Activated naive CD8-positive, alpha-beta T cell treated with anti-CD3 and anti-CD28 coated beads for 36 hours (primary cell): ENCODE results near the gene DENND4A. TPM values are rescaled to one million over a fixed set of nuclear protein-coding genes. Genes with fewer than 3 reads are reported as not detected.

Experiments used
- DNase-seq: peaks from one replicate; pipeline ENCODE4 v3.0.0; 2021
- H3K27ac Mint-ChIP-seq: one replicate; pipeline ENCODE4 v1.8.0; 2022; ENCODE audit warnings: mild to moderate bottlenecking, moderate library complexity, mixed read lengths
- H3K27me3 Mint-ChIP-seq: one replicate; pipeline ENCODE4 v1.8.0; 2022; ENCODE audit warnings: mild to moderate bottlenecking, mixed read lengths
- H3K36me3 Mint-ChIP-seq: one replicate; pipeline ENCODE4 v1.8.0; 2021; ENCODE audit warnings: mild to moderate bottlenecking, mixed read lengths
- H3K4me1 Mint-ChIP-seq: one replicate; pipeline ENCODE4 v1.8.0; 2021; ENCODE audit warnings: mixed read lengths
- H3K4me3 Mint-ChIP-seq: one replicate; pipeline ENCODE4 v1.8.0; 2022; ENCODE audit warnings: mild to moderate bottlenecking, moderate library complexity, mixed read lengths
- H3K9me3 Mint-ChIP-seq: one replicate; pipeline ENCODE4 v1.8.0; 2022; ENCODE audit warnings: mixed read lengths
- total RNA-seq, 2 experiments: library from RNA; stranded (reverse); gene quantifications; one replicate each; pipeline ENCODE4 v1.2.3, GENCODE V29; 2021

The DENND4A gene
- total RNA-seq, 2 experiments from 2014 or later = 47.6 to 52.2 TPM

GRCh38 chr15:65659502-65660052 lies 132.5 kb downstream of the DENND4A start:
- no peak overlapping the region for H3K4me3 Mint-ChIP-seq
- peaks cover 2% of the 10 kb centered on the region for H3K36me3 Mint-ChIP-seq
- no peaks in the 10 kb centered on the region for H3K4me1 Mint-ChIP-seq
- H3K27ac Mint-ChIP-seq = no peak overlapping the region
- no peak for DNase-seq
- H3K27me3 Mint-ChIP-seq = no peaks in the 10 kb centered on the region
- H3K9me3 Mint-ChIP-seq = no peaks in the 10 kb centered on the region

GRCh38 chr15:65655457-65655856 lies 136.6 kb downstream of the DENND4A start:
- Mint-ChIP-seq H3K36me3 (peaks cover 16% of the 10 kb centered on the region), H3K4me3 (no peak overlapping the region), H3K27ac (no peak overlapping the region), H3K27me3 (no peaks in the 10 kb centered on the region), H3K9me3 (no peaks in the 10 kb centered on the region), H3K4me1 (peaks cover 3% of the 10 kb centered on the region)
- DNase-seq = no peak

- no peaks in the 10 kb centered on the region for H3K27me3 Mint-ChIP-seq
- no peak for DNase-seq
- H3K27ac Mint-ChIP-seq = no peak overlapping the region
- peaks cover 16% of the 10 kb centered on the region for H3K36me3 Mint-ChIP-seq
- H3K4me1 Mint-ChIP-seq = peaks cover 8% of the 10 kb centered on the region
- no peaks in the 10 kb centered on the region for H3K9me3 Mint-ChIP-seq
- H3K4me3 Mint-ChIP-seq = no peak overlapping the region
Measured at GRCh38 chr15:65655026-65655425, 137.1 kb downstream of the DENND4A start.

GRCh38 chr15:65653801-65654521 lies 138.1 kb downstream of the DENND4A start:
- Mint-ChIP-seq H3K36me3 (peaks cover 16% of the 10 kb centered on the region), H3K4me1 (peaks cover 8% of the 10 kb centered on the region), H3K27ac (no peak overlapping the region)

GRCh38 chr15:65653341-65653740 lies 138.8 kb downstream of the DENND4A start:
- Mint-ChIP-seq H3K36me3 (peaks cover 16% of the 10 kb centered on the region), H3K9me3 (no peaks in the 10 kb centered on the region), H3K27ac (no peak overlapping the region), H3K4me1 (peaks cover 8% of the 10 kb centered on the region), H3K27me3 (no peaks in the 10 kb centered on the region), H3K4me3 (no peak overlapping the region)
- DNase-seq = no peak

More at GRCh38 chr15:65653801-65654521, 138.1 kb downstream of the DENND4A start:
- no peak overlapping the region for H3K4me3 Mint-ChIP-seq
- DNase-seq = no peak
- H3K27me3 Mint-ChIP-seq = no peaks in the 10 kb centered on the region
- no peaks in the 10 kb centered on the region for H3K9me3 Mint-ChIP-seq

- H3K27me3 Mint-ChIP-seq = no peaks in the 10 kb centered on the region
- H3K27ac Mint-ChIP-seq = no peak overlapping the region
- H3K36me3 Mint-ChIP-seq = peaks cover 16% of the 10 kb centered on the region
- H3K4me1 Mint-ChIP-seq = peaks cover 8% of the 10 kb centered on the region
- DNase-seq = no peak
- H3K9me3 Mint-ChIP-seq = no peaks in the 10 kb centered on the region
- no peak overlapping the region for H3K4me3 Mint-ChIP-seq
Measured at GRCh38 chr15:65651831-65652749, 140.0 kb downstream of the DENND4A start.

GRCh38 chr15:65651042-65651322 lies 141.1 kb downstream of the DENND4A start:
- DNase-seq = no peak
- Mint-ChIP-seq H3K36me3 (peaks cover 20% of the 10 kb centered on the region), H3K9me3 (no peaks in the 10 kb centered on the region), H3K4me1 (peaks cover 8% of the 10 kb centered on the region), H3K27me3 (no peaks in the 10 kb centered on the region), H3K27ac (no peak overlapping the region), H3K4me3 (no peak overlapping the region)

- Mint-ChIP-seq H3K36me3 (peaks cover 20% of the 10 kb centered on the region), H3K27ac (peak overlapping the region; percentile 75), H3K27me3 (no peaks in the 10 kb centered on the region), H3K4me1 (peaks cover 8% of the 10 kb centered on the region), H3K4me3 (no peak overlapping the region), H3K9me3 (no peaks in the 10 kb centered on the region)
- no peak for DNase-seq
Measured at GRCh38 chr15:65650312-65651041, 141.6 kb downstream of the DENND4A start.

GRCh38 chr15:65646486-65646885 lies 145.6 kb downstream of the DENND4A start:
- H3K4me1 Mint-ChIP-seq = peaks cover 8% of the 10 kb centered on the region
- H3K36me3 Mint-ChIP-seq = peaks cover 5% of the 10 kb centered on the region
- H3K4me3 Mint-ChIP-seq = no peak overlapping the region
- no peaks in the 10 kb centered on the region for H3K9me3 Mint-ChIP-seq
- no peak for DNase-seq
- no peaks in the 10 kb centered on the region for H3K27me3 Mint-ChIP-seq
- H3K27ac Mint-ChIP-seq = no peak overlapping the region

- peaks cover 3% of the 10 kb centered on the region for H3K36me3 Mint-ChIP-seq
- H3K4me3 Mint-ChIP-seq = no peak overlapping the region
- no peak overlapping the region for H3K27ac Mint-ChIP-seq
- no peaks in the 10 kb centered on the region for H3K27me3 Mint-ChIP-seq
- no peak for DNase-seq
- peaks cover 4% of the 10 kb centered on the region for H3K4me1 Mint-ChIP-seq
- H3K9me3 Mint-ChIP-seq = no peaks in the 10 kb centered on the region
Measured at GRCh38 chr15:65645392-65645791, 146.7 kb downstream of the DENND4A start.

- DNase-seq = no peak
- Mint-ChIP-seq H3K4me1 (no peaks in the 10 kb centered on the region), H3K9me3 (no peaks in the 10 kb centered on the region), H3K27ac (no peak overlapping the region), H3K36me3 (peaks cover 3% of the 10 kb centered on the region), H3K4me3 (no peak overlapping the region), H3K27me3 (no peaks in the 10 kb centered on the region)
Measured at GRCh38 chr15:65644282-65644681, 147.8 kb downstream of the DENND4A start.

GRCh38 chr15:65642594-65642993 lies 149.5 kb downstream of the DENND4A start:
- no peak overlapping the region for H3K27ac Mint-ChIP-seq
- no peaks in the 10 kb centered on the region for H3K27me3 Mint-ChIP-seq
- peaks cover 9% of the 10 kb centered on the region for H3K4me1 Mint-ChIP-seq
- peaks cover 3% of the 10 kb centered on the region for H3K36me3 Mint-ChIP-seq
- H3K9me3 Mint-ChIP-seq = no peaks in the 10 kb centered on the region
- no peak for DNase-seq
- H3K4me3 Mint-ChIP-seq = no peak overlapping the region

GRCh38 chr15:65641768-65642475 lies 150.2 kb downstream of the DENND4A start:
- no peak for DNase-seq
- Mint-ChIP-seq H3K27ac (no peak overlapping the region), H3K4me3 (no peak overlapping the region), H3K36me3 (peaks cover 2% of the 10 kb centered on the region), H3K4me1 (peaks cover 9% of the 10 kb centered on the region), H3K27me3 (no peaks in the 10 kb centered on the region), H3K9me3 (no peaks in the 10 kb centered on the region)

GRCh38 chr15:65639509-65639908 lies 152.6 kb downstream of the DENND4A start:
- Mint-ChIP-seq H3K27me3 (no peaks in the 10 kb centered on the region), H3K36me3 (no peaks in the 10 kb centered on the region), H3K4me3 (no peak overlapping the region), H3K4me1 (peaks cover 9% of the 10 kb centered on the region), H3K27ac (no peak overlapping the region), H3K9me3 (no peaks in the 10 kb centered on the region)
- DNase-seq = no peak
